Measurements from ENCODE around the gene TBCK. TPM values are rescaled to one million over a fixed set of nuclear protein-coding genes. Genes with fewer than 3 reads are reported as not detected.

Gene TBCK
- total RNA-seq, 4 donors from 2014 or later = 23.3 to 47.7 (median 34.2) TPM

- H3K27me3 ChIP-seq = no peaks in the 10 kb centered on the region
- 92% methylated on average over 1 of the region's 1 CpG for WGBS
- no peak overlapping the region for H3K27ac ChIP-seq
- no peaks in the 10 kb centered on the region for H3K4me1 ChIP-seq
- DNase-seq (ENCODE audit: low spot score in 2 of 2) = no peak
- H3K36me3 ChIP-seq = peaks cover 48% of the 10 kb centered on the region
- peaks cover 7% of the 10 kb centered on the region for H3K9me3 ChIP-seq
- no peak for TF ChIP-seq EP300 (IDR thresholded peaks at IDR 0.05)
- no peak for TF ChIP-seq POLR2AphosphoS5 (IDR thresholded peaks at IDR 0.05)
- TF ChIP-seq, protein P1, sequence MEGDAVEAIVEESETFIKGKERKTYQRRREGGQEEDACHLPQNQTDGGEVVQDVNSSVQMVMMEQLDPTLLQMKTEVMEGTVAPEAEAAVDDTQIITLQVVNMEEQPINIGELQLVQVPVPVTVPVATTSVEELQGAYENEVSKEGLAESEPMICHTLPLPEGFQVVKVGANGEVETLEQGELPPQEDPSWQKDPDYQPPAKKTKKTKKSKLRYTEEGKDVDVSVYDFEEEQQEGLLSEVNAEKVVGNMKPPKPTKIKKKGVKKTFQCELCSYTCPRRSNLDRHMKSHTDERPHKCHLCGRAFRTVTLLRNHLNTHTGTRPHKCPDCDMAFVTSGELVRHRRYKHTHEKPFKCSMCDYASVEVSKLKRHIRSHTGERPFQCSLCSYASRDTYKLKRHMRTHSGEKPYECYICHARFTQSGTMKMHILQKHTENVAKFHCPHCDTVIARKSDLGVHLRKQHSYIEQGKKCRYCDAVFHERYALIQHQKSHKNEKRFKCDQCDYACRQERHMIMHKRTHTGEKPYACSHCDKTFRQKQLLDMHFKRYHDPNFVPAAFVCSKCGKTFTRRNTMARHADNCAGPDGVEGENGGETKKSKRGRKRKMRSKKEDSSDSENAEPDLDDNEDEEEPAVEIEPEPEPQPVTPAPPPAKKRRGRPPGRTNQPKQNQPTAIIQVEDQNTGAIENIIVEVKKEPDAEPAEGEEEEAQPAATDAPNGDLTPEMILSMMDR (IDR thresholded peaks at IDR 0.05) = no peak
- TF ChIP-seq POLR2A (IDR thresholded peaks at IDR 0.05) = no peak
- H3K4me3 ChIP-seq = no peak overlapping the region
Observed at GRCh38 chr4:106340774-106341173, 24.8 kb upstream of the TBCK start.

DNA sequence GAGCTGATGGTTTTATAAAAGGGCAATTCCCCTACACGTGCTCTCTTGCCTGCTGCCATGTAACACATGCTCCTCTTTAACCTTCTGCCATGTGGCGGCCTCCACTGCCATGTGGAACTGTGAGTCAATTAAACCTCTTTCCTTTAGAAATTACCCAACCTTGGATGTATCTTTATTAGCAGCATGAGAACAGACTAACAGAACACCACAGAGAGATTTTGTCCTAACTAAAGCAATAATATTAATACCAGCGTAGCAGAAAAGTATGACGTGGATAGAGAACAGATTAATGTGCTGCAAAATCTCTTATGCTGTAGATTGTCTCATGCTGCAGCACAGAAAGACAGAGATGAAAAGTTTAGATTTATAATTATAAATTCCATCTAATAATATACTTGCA is 23.4 kb upstream of the TBCK start:
- no peak overlapping the region for H3K27ac ChIP-seq
- H3K9me3 ChIP-seq = peaks cover 7% of the 10 kb centered on the region
- no peak for DNase-seq (ENCODE audit: low spot score in 2 of 2)
- H3K4me1 ChIP-seq = no peaks in the 10 kb centered on the region
- WGBS = 86% methylated on average over 4 of the region's 4 CpGs
- H3K4me3 ChIP-seq = no peak overlapping the region
- TF ChIP-seq POLR2AphosphoS5 (IDR thresholded peaks at IDR 0.05) (no peak), POLR2A (IDR thresholded peaks at IDR 0.05) (no peak), EP300 (IDR thresholded peaks at IDR 0.05) (no peak)
- TF ChIP-seq, protein P1 (IDR thresholded peaks at IDR 0.05) = no peak
- no peaks in the 10 kb centered on the region for H3K27me3 ChIP-seq
- H3K36me3 ChIP-seq = peaks cover 55% of the 10 kb centered on the region

GRCh38 chr4:106338671-106339070 is 22.7 kb upstream of the TBCK start:
- Histone ChIP-seq H3K27me3 (no peaks in the 10 kb centered on the region), H3K4me1 (no peaks in the 10 kb centered on the region), H3K36me3 (peaks cover 58% of the 10 kb centered on the region), H3K9me3 (peaks cover 7% of the 10 kb centered on the region), H3K4me3 (no peak overlapping the region), H3K27ac (no peak overlapping the region)
- TF ChIP-seq POLR2A (IDR thresholded peaks at IDR 0.05) (no peak), EP300 (IDR thresholded peaks at IDR 0.05) (no peak), POLR2AphosphoS5 (IDR thresholded peaks at IDR 0.05) (no peak)
- TF ChIP-seq, protein P1 (IDR thresholded peaks at IDR 0.05) = no peak
- no peak for DNase-seq (ENCODE audit: low spot score in 2 of 2)
- WGBS = no CpG with 5 or more reads among the region's 3 CpGs

DNA sequence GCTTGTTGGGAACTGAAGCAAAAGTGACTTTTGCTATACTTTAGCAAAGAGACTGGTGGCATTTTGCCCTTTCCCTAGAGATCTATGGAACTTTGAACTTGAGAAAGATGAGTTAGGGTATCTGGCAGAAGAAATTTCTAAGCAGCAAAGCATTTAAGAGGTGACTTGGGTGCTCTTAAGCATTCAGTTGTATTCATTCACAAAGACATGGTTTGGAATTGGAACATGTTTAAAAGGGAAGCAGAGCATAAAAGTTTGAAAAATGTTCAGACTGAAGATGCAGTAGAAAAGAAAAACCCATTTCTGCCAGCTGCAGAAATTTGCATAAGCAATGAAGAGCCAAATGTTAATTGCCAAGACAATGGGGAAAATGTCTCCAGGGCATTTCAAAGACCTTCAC is 21.9 kb upstream of the TBCK start:
- no peak for DNase-seq (ENCODE audit: low spot score in 2 of 2)
- H3K4me1 ChIP-seq = no peaks in the 10 kb centered on the region
- no peak overlapping the region for H3K27ac ChIP-seq
- H3K4me3 ChIP-seq = no peak overlapping the region
- peaks cover 65% of the 10 kb centered on the region for H3K36me3 ChIP-seq
- TF ChIP-seq, protein P1 (IDR thresholded peaks at IDR 0.05) = no peak
- TF ChIP-seq POLR2A (IDR thresholded peaks at IDR 0.05) (no peak), EP300 (IDR thresholded peaks at IDR 0.05) (no peak), POLR2AphosphoS5 (IDR thresholded peaks at IDR 0.05) (no peak)
- peaks cover 7% of the 10 kb centered on the region for H3K9me3 ChIP-seq
- H3K27me3 ChIP-seq = no peaks in the 10 kb centered on the region

DNA sequence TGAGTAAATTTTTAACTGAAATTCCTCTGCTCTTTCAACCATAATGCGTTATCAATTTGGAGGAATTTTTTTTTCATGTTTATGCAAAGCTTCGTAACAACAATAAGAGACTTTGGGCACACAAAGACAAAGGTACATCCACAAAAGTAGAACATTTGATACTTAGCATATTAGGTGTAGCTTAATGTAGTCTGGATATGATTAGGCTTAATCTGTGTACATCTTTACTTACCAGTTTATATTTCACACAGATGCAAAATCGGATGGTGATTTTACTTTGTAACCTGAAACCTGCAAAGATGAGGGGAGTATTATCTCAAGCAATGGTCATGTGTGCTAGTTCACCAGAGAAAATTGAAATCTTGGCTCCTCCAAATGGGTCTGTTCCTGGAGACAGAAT is 20.6 kb upstream of the TBCK start:
- TF ChIP-seq EP300 (IDR thresholded peaks at IDR 0.05) = no peak
- TF ChIP-seq POLR2A (IDR thresholded peaks at IDR 0.05) = no peak
- TF ChIP-seq POLR2AphosphoS5 (IDR thresholded peaks at IDR 0.05) = no peak
- TF ChIP-seq, protein P1 (IDR thresholded peaks at IDR 0.05) = no peak
- no peaks in the 10 kb centered on the region for H3K27me3 ChIP-seq
- H3K4me1 ChIP-seq = no peaks in the 10 kb centered on the region
- H3K4me3 ChIP-seq = no peak overlapping the region
- peaks cover 78% of the 10 kb centered on the region for H3K36me3 ChIP-seq
- DNase-seq (ENCODE audit: low spot score in 2 of 2) = no peak
- H3K9me3 ChIP-seq = peaks cover 7% of the 10 kb centered on the region
- no peak overlapping the region for H3K27ac ChIP-seq
- WGBS = 89% methylated on average over 3 of the region's 3 CpGs

Measured in suprapubic skin (tissue), 4 donors.